ENCODE data around the gene RNF138.

Gene RNF138

GRCh38 chr18:32111706-32112105, 20.0 kb downstream of the RNF138 start:
- H3K27ac ChIP-seq (ENCODE audit: low read depth, low read length), result no peak overlapping the region
- peaks cover 4% of the 10 kb centered on the region for H3K36me3 ChIP-seq (ENCODE audit: control insufficient read depth, insufficient read depth, low read length)

GRCh38 chr18:32112826-32113225, 21.2 kb downstream of the RNF138 start:
- H3K36me3 ChIP-seq (ENCODE audit: control insufficient read depth, insufficient read depth, low read length), result peaks cover 4% of the 10 kb centered on the region
- H3K9ac ChIP-seq (ENCODE audit: low read length), result no peak overlapping the region
- no peaks in the 10 kb centered on the region for H3K4me1 ChIP-seq (ENCODE audit: control insufficient read depth, insufficient read depth, low read length)
- H3K4me3 ChIP-seq (ENCODE audit: low read length), result no peak overlapping the region
- H3K27me3 ChIP-seq (ENCODE audit: control insufficient read depth, insufficient read depth, low read length), result no peaks in the 10 kb centered on the region
- no peak overlapping the region for H3K27ac ChIP-seq (ENCODE audit: low read depth, low read length)

More at GRCh38 chr18:32111706-32112105, 20.0 kb downstream of the RNF138 start:
- no peak overlapping the region for H3K9ac ChIP-seq (ENCODE audit: low read length)
- H3K4me3 ChIP-seq (ENCODE audit: low read length), result no peak overlapping the region
- no peaks in the 10 kb centered on the region for H3K27me3 ChIP-seq (ENCODE audit: control insufficient read depth, insufficient read depth, low read length)
- H3K4me1 ChIP-seq (ENCODE audit: control insufficient read depth, insufficient read depth, low read length), result no peaks in the 10 kb centered on the region

DNA sequence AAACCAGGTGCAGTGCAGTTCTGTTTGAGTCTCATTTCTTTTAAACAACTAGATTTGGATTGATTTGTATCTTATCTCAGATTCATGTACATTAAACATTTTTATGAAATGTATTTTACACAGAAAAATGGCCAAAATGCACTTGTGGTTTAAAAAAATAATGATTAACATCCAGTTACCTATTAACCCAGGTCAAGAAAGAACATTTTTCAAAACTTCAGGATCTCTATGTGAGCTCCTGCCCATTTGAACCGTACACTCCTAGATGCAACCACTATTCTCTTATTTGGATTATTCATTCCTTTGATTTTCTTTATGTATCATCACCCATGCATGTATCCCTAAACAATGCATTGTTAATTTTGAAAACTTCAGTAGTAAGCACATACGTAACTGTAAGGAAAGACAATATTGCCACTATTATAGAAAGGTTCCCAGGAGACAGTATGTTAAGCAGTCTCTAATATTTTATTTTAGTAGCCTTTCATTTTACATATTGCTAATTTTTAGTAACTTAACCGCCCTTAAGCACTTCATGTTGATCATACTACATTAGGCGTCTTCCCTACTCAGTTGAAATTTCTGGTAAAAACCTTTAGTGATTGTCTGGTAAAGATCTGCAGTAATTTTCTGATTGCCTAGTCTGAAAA, 22.7 kb downstream of the RNF138 start:
- Histone ChIP-seq H3K4me1 (ENCODE audit: control insufficient read depth, insufficient read depth, low read length) (no peaks in the 10 kb centered on the region), H3K27me3 (ENCODE audit: control insufficient read depth, insufficient read depth, low read length) (no peaks in the 10 kb centered on the region), H3K4me3 (ENCODE audit: low read length) (no peak overlapping the region), H3K27ac (ENCODE audit: low read depth, low read length) (no peak overlapping the region), H3K9ac (ENCODE audit: low read length) (no peak overlapping the region), H3K36me3 (ENCODE audit: control insufficient read depth, insufficient read depth, low read length) (peaks cover 4% of the 10 kb centered on the region)

- no peaks in the 10 kb centered on the region for H3K36me3 ChIP-seq (ENCODE audit: control insufficient read depth, insufficient read depth, low read length)
- no peaks in the 10 kb centered on the region for H3K27me3 ChIP-seq (ENCODE audit: control insufficient read depth, insufficient read depth, low read length)
- H3K27ac ChIP-seq (ENCODE audit: low read depth, low read length), result no peak overlapping the region
- no peaks in the 10 kb centered on the region for H3K4me1 ChIP-seq (ENCODE audit: control insufficient read depth, insufficient read depth, low read length)
- H3K4me3 ChIP-seq (ENCODE audit: low read length), result no peak overlapping the region
- H3K9ac ChIP-seq (ENCODE audit: low read length), result no peak overlapping the region
Measured at GRCh38 chr18:32122039-32122438, 30.4 kb downstream of the RNF138 start.

- no peaks in the 10 kb centered on the region for H3K36me3 ChIP-seq (ENCODE audit: control insufficient read depth, insufficient read depth, low read length)
- H3K4me1 ChIP-seq (ENCODE audit: control insufficient read depth, insufficient read depth, low read length), result no peaks in the 10 kb centered on the region
- H3K4me3 ChIP-seq (ENCODE audit: low read length), result no peak overlapping the region
- no peak overlapping the region for H3K9ac ChIP-seq (ENCODE audit: low read length)
- H3K27me3 ChIP-seq (ENCODE audit: control insufficient read depth, insufficient read depth, low read length), result no peaks in the 10 kb centered on the region
- H3K27ac ChIP-seq (ENCODE audit: low read depth, low read length), result no peak overlapping the region
Measured at GRCh38 chr18:32126538-32126937, 34.9 kb downstream of the RNF138 start.

DNA sequence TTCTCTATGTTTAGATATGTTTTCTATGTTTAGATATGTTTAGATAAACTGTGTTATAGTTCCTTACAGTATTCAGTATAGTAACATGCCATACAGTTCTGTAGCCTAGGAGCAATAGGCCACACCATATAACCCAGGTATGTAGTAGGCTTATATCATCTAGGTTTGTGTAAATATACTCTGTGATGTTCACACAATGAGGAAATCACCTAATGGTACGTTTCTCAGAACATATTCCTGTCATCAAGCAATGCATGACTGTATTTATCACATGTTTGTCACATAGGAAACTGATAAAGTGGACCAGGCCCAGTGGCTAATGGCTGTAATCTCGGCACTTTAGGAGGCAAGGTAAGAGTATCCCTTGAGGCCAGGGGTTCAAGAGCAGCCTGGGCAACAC, 44.0 kb downstream of the RNF138 start:
- Histone ChIP-seq H3K9ac (ENCODE audit: low read length) (no peak overlapping the region), H3K27ac (ENCODE audit: low read depth, low read length) (no peak overlapping the region), H3K4me3 (ENCODE audit: low read length) (no peak overlapping the region), H3K36me3 (ENCODE audit: control insufficient read depth, insufficient read depth, low read length) (no peaks in the 10 kb centered on the region), H3K4me1 (ENCODE audit: control insufficient read depth, insufficient read depth, low read length) (no peaks in the 10 kb centered on the region), H3K27me3 (ENCODE audit: control insufficient read depth, insufficient read depth, low read length) (no peaks in the 10 kb centered on the region)

DNA sequence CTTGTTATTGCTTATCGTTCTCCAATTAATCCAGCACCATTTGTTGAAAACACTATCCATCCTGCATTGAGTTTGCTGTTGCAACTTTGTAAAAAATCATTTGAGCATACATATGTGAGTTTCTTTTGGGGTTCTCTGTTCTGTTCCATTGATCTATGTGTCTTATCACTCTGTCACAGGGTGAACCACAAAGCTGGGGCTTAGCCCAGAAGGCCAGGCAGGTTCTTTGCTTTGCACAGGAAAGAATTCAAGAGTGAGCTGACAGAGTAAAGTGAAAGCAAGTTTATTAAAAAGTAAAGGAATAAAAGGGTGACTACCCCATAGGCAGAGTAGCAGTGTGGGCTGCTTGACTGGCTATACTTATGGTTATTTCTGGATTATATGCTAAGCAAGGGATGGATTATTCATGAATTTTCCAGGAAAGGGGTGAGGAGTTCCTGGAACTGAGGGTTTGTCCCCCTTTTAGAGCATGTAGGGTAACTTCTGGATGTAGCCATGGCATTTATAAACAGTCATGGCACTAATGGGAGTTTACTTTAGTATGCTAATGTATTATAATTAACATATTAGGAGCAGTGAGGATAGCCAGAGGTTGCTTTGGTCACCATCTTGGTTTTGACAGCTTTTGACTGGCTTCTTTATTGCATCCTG, 46.8 kb downstream of the RNF138 start:
- H3K27ac ChIP-seq (ENCODE audit: low read depth, low read length), result no peak overlapping the region
- no peak overlapping the region for H3K4me3 ChIP-seq (ENCODE audit: low read length)
- no peaks in the 10 kb centered on the region for H3K4me1 ChIP-seq (ENCODE audit: control insufficient read depth, insufficient read depth, low read length)
- H3K9ac ChIP-seq (ENCODE audit: low read length), result no peak overlapping the region
- H3K27me3 ChIP-seq (ENCODE audit: control insufficient read depth, insufficient read depth, low read length), result no peaks in the 10 kb centered on the region
- no peaks in the 10 kb centered on the region for H3K36me3 ChIP-seq (ENCODE audit: control insufficient read depth, insufficient read depth, low read length)

DNA sequence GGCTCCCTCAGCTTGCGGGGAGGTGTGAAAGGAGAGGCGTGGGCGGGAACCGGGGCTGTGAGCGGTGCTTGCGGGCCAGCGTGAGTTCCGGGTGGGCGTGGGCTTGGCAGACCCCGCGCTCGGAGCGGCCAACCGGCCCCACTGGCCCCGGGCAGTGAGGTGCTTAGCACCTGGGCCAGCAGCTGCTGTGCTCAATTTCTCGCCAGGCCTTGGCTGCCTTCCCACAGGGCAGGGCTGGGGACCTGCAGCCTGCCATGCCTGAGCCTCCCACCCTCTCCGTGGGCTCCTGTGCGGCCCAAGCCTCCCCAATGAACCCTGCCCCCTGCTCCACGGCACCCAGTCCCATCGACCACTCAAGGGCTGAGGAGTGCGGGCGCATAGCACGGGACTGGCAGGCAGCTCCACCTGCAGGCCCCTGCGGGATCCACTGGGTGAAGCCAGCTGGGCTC, 48.2 kb downstream of the RNF138 start:
- H3K4me1 ChIP-seq (ENCODE audit: control insufficient read depth, insufficient read depth, low read length), result no peaks in the 10 kb centered on the region
- H3K27me3 ChIP-seq (ENCODE audit: control insufficient read depth, insufficient read depth, low read length), result no peaks in the 10 kb centered on the region
- no peak overlapping the region for H3K27ac ChIP-seq (ENCODE audit: low read depth, low read length)
- no peak overlapping the region for H3K4me3 ChIP-seq (ENCODE audit: low read length)
- no peaks in the 10 kb centered on the region for H3K36me3 ChIP-seq (ENCODE audit: control insufficient read depth, insufficient read depth, low read length)
- H3K9ac ChIP-seq (ENCODE audit: low read length), result no peak overlapping the region

- no peak overlapping the region for H3K27ac ChIP-seq (ENCODE audit: low read depth, low read length)
- no peak overlapping the region for H3K4me3 ChIP-seq (ENCODE audit: low read length)
- no peaks in the 10 kb centered on the region for H3K4me1 ChIP-seq (ENCODE audit: control insufficient read depth, insufficient read depth, low read length)
- no peaks in the 10 kb centered on the region for H3K27me3 ChIP-seq (ENCODE audit: control insufficient read depth, insufficient read depth, low read length)
- H3K36me3 ChIP-seq (ENCODE audit: control insufficient read depth, insufficient read depth, low read length), result no peaks in the 10 kb centered on the region
- H3K9ac ChIP-seq (ENCODE audit: low read length), result no peak overlapping the region
Measured at GRCh38 chr18:32148185-32148870, 56.7 kb downstream of the RNF138 start.

DNA sequence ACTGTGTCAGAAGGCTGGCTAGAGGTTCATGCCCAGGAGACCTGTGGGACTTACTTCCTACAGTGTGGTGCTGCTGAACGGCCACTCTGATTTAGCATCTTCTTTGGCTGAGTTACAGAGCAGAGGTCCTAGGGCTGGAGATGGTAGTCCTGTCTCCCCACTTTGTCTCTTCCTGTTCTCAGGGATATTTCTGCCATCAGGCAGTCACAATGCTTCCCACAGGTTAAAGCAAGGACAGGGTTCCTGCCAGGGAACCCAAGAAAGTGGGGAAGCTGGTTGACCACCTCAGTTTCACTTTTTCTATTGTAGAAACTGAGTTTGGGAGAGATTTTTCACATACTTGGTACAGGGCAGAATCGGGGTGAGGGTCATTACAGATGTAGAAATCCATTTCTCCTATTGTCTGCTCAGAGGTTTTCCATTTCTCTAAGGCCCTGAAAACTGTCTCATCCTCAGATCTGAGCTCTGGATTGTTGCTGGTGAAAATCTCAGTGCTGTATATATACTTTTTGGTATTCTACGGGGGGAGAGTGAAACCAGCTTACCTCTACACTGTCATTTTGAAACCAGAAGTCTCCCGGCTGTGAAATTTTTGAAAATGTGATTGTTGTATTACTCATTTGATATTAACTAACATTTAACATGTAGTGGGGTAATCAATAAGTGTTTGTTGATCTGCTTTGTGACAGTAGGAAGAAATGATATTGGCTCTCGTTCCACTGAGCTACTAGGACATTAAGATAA, 61.2 kb downstream of the RNF138 start:
- H3K36me3 ChIP-seq (ENCODE audit: control insufficient read depth, insufficient read depth, low read length), result no peaks in the 10 kb centered on the region
- no peak overlapping the region for H3K27ac ChIP-seq (ENCODE audit: low read depth, low read length)
- H3K9ac ChIP-seq (ENCODE audit: low read length), result no peak overlapping the region
- H3K4me3 ChIP-seq (ENCODE audit: low read length), result no peak overlapping the region
- H3K4me1 ChIP-seq (ENCODE audit: control insufficient read depth, insufficient read depth, low read length), result no peaks in the 10 kb centered on the region
- no peaks in the 10 kb centered on the region for H3K27me3 ChIP-seq (ENCODE audit: control insufficient read depth, insufficient read depth, low read length)

- Histone ChIP-seq H3K36me3 (ENCODE audit: control insufficient read depth, insufficient read depth, low read length) (no peaks in the 10 kb centered on the region), H3K4me3 (ENCODE audit: low read length) (no peak overlapping the region), H3K9ac (ENCODE audit: low read length) (no peak overlapping the region), H3K4me1 (ENCODE audit: control insufficient read depth, insufficient read depth, low read length) (no peaks in the 10 kb centered on the region), H3K27ac (ENCODE audit: low read depth, low read length) (no peak overlapping the region), H3K27me3 (ENCODE audit: control insufficient read depth, insufficient read depth, low read length) (no peaks in the 10 kb centered on the region)
Measured at GRCh38 chr18:32156855-32157254, 65.2 kb downstream of the RNF138 start.

- H3K4me1 ChIP-seq (ENCODE audit: control insufficient read depth, insufficient read depth, low read length), result no peaks in the 10 kb centered on the region
- no peak overlapping the region for H3K9ac ChIP-seq (ENCODE audit: low read length)
- no peaks in the 10 kb centered on the region for H3K36me3 ChIP-seq (ENCODE audit: control insufficient read depth, insufficient read depth, low read length)
- H3K4me3 ChIP-seq (ENCODE audit: low read length), result no peak overlapping the region
- no peak overlapping the region for H3K27ac ChIP-seq (ENCODE audit: low read depth, low read length)
- no peaks in the 10 kb centered on the region for H3K27me3 ChIP-seq (ENCODE audit: control insufficient read depth, insufficient read depth, low read length)
Measured at GRCh38 chr18:32157580-32157979, 65.9 kb downstream of the RNF138 start.
